ENCODE data around the gene CDH12. TPM values are rescaled to one million over a fixed set of nuclear protein-coding genes. Genes with fewer than 3 reads are reported as not detected.
A peak's percentile ranks its signal among the peaks of the same experiment; 100 is the strongest.

The CDH12 gene
- total and polyA plus RNA-seq, 4 donors, result 5.8 to 29.9 (median 8.2) TPM

- Histone ChIP-seq H3K27me3 (ENCODE audit: control insufficient read depth, insufficient read depth, low read length) (no peaks in the 10 kb centered on the region), H3K4me3 (ENCODE audit: low read depth, low read length) (no peak overlapping the region), H3K27ac (ENCODE audit: low read depth, low read length) (no peak overlapping the region), H3K9me3 (ENCODE audit: control insufficient read depth, insufficient read depth, low read length) (no peaks in the 10 kb centered on the region), H3K36me3 (ENCODE audit: control insufficient read depth, insufficient read depth, low read length) (no peaks in the 10 kb centered on the region), H3K4me1 (ENCODE audit: control insufficient read depth, insufficient read depth, low read length) (no peaks in the 10 kb centered on the region)
- peak in 2 of 6 donors; percentile 4 to 22 for DNase-seq (ENCODE audit: low read depth in 4 of 6, low spot score in 6 of 6)
- WGBS (ENCODE audit: insufficient coverage), result 36% methylated on average over 1 of the region's 3 CpGs
These were observed 1141.0 kb downstream of the CDH12 start for GRCh38 chr5:21711866-21712758.

- H3K27me3 ChIP-seq (ENCODE audit: control insufficient read depth, insufficient read depth, low read length), result no peaks in the 10 kb centered on the region
- peak in 1 of 6 donors; percentile 7 for DNase-seq (ENCODE audit: low read depth in 4 of 6, low spot score in 6 of 6)
- no peak overlapping the region for H3K4me3 ChIP-seq (ENCODE audit: low read depth, low read length)
- no peaks in the 10 kb centered on the region for H3K4me1 ChIP-seq (ENCODE audit: control insufficient read depth, insufficient read depth, low read length)
- H3K27ac ChIP-seq (ENCODE audit: low read depth, low read length), result no peak overlapping the region
- H3K9me3 ChIP-seq (ENCODE audit: control insufficient read depth, insufficient read depth, low read length), result no peaks in the 10 kb centered on the region
- no CpG with 5 or more reads among the region's 3 CpGs for WGBS (ENCODE audit: insufficient coverage)
- no peaks in the 10 kb centered on the region for H3K36me3 ChIP-seq (ENCODE audit: control insufficient read depth, insufficient read depth, low read length)
These were observed 1143.4 kb downstream of the CDH12 start for GRCh38 chr5:21709770-21710169.

- no peaks in the 10 kb centered on the region for H3K27me3 ChIP-seq (ENCODE audit: control insufficient read depth, insufficient read depth, low read length)
These were observed 1148.0 kb downstream of the CDH12 start for GRCh38 chr5:21704974-21705668.

GRCh38 chr5:21701317-21701716 lies 1151.8 kb downstream of the CDH12 start:
- WGBS (ENCODE audit: insufficient coverage), result no CpG with 5 or more reads among the region's 3 CpGs
- no peaks in the 10 kb centered on the region for H3K27me3 ChIP-seq (ENCODE audit: control insufficient read depth, insufficient read depth, low read length)
- no peak for DNase-seq (ENCODE audit: low read depth in 4 of 6, low spot score in 6 of 6)
- H3K27ac ChIP-seq (ENCODE audit: low read depth, low read length), result no peak overlapping the region
- no peaks in the 10 kb centered on the region for H3K4me1 ChIP-seq (ENCODE audit: control insufficient read depth, insufficient read depth, low read length)
- no peak overlapping the region for H3K4me3 ChIP-seq (ENCODE audit: low read depth, low read length)
- no peaks in the 10 kb centered on the region for H3K36me3 ChIP-seq (ENCODE audit: control insufficient read depth, insufficient read depth, low read length)
- H3K9me3 ChIP-seq (ENCODE audit: control insufficient read depth, insufficient read depth, low read length), result no peaks in the 10 kb centered on the region

More at GRCh38 chr5:21704974-21705668, 1148.0 kb downstream of the CDH12 start:
- WGBS (ENCODE audit: insufficient coverage), result 61% methylated on average over 2 of the region's 2 CpGs
- peak in 1 of 6 donors; percentile 53 for DNase-seq (ENCODE audit: low read depth in 4 of 6, low spot score in 6 of 6)
- H3K9me3 ChIP-seq (ENCODE audit: control insufficient read depth, insufficient read depth, low read length), result no peaks in the 10 kb centered on the region
- no peak overlapping the region for H3K4me3 ChIP-seq (ENCODE audit: low read depth, low read length)
- no peak overlapping the region for H3K27ac ChIP-seq (ENCODE audit: low read depth, low read length)
- H3K36me3 ChIP-seq (ENCODE audit: control insufficient read depth, insufficient read depth, low read length), result no peaks in the 10 kb centered on the region
- H3K4me1 ChIP-seq (ENCODE audit: control insufficient read depth, insufficient read depth, low read length), result no peaks in the 10 kb centered on the region
